Epidermal melanocyte (primary cell): ENCODE data around the gene RWDD4.

Source experiments
- DNase-seq: peaks from one replicate; pipeline ENCODE4 v3.0.0; 2011; ENCODE audit warnings: low spot score; ENCODE audit not compliant: insufficient read length

Gene RWDD4

GRCh38 chr4:183601381-183601780 lies 57.6 kb downstream of the RWDD4 start:
- DNase-seq = no peak

- no peak for DNase-seq
These were observed 58.7 kb downstream of the RWDD4 start for GRCh38 chr4:183600189-183600685.

- DNase-seq = no peak
These were observed 59.3 kb downstream of the RWDD4 start for GRCh38 chr4:183599690-183600089.

GRCh38 chr4:183599284-183599683 lies 59.7 kb downstream of the RWDD4 start:
- no peak for DNase-seq

GRCh38 chr4:183596067-183596757 lies 62.8 kb downstream of the RWDD4 start:
- no peak for DNase-seq

- no peak for DNase-seq
These were observed 64.2 kb downstream of the RWDD4 start for GRCh38 chr4:183594823-183595222.

GRCh38 chr4:183591301-183591700 lies 67.7 kb downstream of the RWDD4 start:
- no peak for DNase-seq
